Heart left ventricle (tissue), 16 donors: Measurements from ENCODE around the gene OR5M8. TPM values are rescaled to one million over a fixed set of nuclear protein-coding genes. Genes with fewer than 3 reads are reported as not detected.

ENCODE experiments used
- ATAC-seq, 4 donors: fragments of 200-7000 bp; cut with Tn5 transposase; one replicate each; pipeline ENCODE4 v1.9.1; 2020 to 2022; ENCODE audit warnings: moderate library complexity in 4 of 4, mild to moderate bottlenecking in 3 of 4, moderate number of reproducible peaks in 1 of 4
- DNase-seq, 5 donors: peaks; one replicate each; pipeline ENCODE4 v3.0.0-alpha.2; 2020
- H3K27ac ChIP-seq, 12 donors: fragments of 200-600 bp; sonication (generic) in 4 of 12; one replicate each; pipeline versions ENCODE4 v1.5.0 to v1.8.0; 2016 to 2022; ENCODE audit warnings: mild to moderate bottlenecking in 2 of 12
- H3K27me3 ChIP-seq, 9 donors: fragments of 200-600 bp; sonication (generic) in 2 of 9; one replicate each; pipeline versions ENCODE4 v1.5.1 to v1.8.0; 2016 to 2022; ENCODE audit warnings: mild to moderate bottlenecking in 3 of 9
- H3K36me3 ChIP-seq, 9 donors: fragments of 200-600 bp; sonication (generic) in 2 of 9; one replicate each; pipeline versions ENCODE4 v1.5.0 to v1.8.0; 2018 to 2022; ENCODE audit warnings: mild to moderate bottlenecking in 2 of 9
- H3K4me1 ChIP-seq, 12 donors: fragments of 200-600 bp; sonication (generic) in 4 of 12; one replicate each; pipeline versions ENCODE4 v1.5.0 to v1.8.0; 2016 to 2022; ENCODE audit warnings: mild to moderate bottlenecking in 3 of 12
- H3K4me3 ChIP-seq, 12 donors: fragments of 200-600 bp; sonication (generic) in 4 of 12; one replicate each; pipeline versions ENCODE4 v1.5.0 to v1.8.0; 2017 to 2022; ENCODE audit warnings: mild to moderate bottlenecking in 9 of 12, moderate library complexity in 4 of 12
- H3K9me3 ChIP-seq, 12 donors: fragments of 200-600 bp; sonication (generic) in 4 of 12; one replicate each; pipeline versions ENCODE4 v1.5.0 to v1.8.0; 2016 to 2022; ENCODE audit warnings: mild to moderate bottlenecking in 1 of 12
- CTCF ChIP-seq, 12 donors: fragments of 200-600 bp; sonication (generic) in 4 of 12; IDR thresholded peaks; one replicate each; pipeline versions ENCODE4 v1.5.0 to v1.8.0; 2018 to 2022; ENCODE audit warnings: antibody characterized with exemption in 12 of 12, mild to moderate bottlenecking in 5 of 12
- POLR2A ChIP-seq, 2 donors: fragments of 450-650 bp; IDR thresholded peaks; one replicate each; pipeline ENCODE4 v1.6.1; 2017; ENCODE audit warnings: antibody characterized with exemption in 2 of 2, mild to moderate bottlenecking in 2 of 2, moderate library complexity in 2 of 2
- WGBS, 4 donors: extraction: QIAGEN DNeasy Blood & Tissue Kit in 2 of 4; methylation state at CpG; one replicate each; pipeline versions ENCODE4 v1.1.5 to v1.1.7; 2013 to 2018; 5-methylcytosine and 5-hydroxymethylcytosine counted together
- intact Hi-C, 10 donors: fragments of 100-400 bp; cut with DNase I; formaldehyde crosslinking; loops; one replicate each; pipeline versions ENCODE4 v1.11.1 to v1.14.2; 2022
- polyA plus RNA-seq, 2 donors: library from polyadenylated mRNA; stranded (reverse); fragments of 200-250 nt; gene quantifications; one replicate each; pipeline ENCODE4 v1.2.3, GENCODE V29; 2013
- total RNA-seq, 9 donors: library from RNA; depleted of rRNA in 2 of 9; stranded (reverse); fragments of >200 nt in 2 of 9; fragmentation: NEBNext Ultra II Directional in 3 of 9; extraction: Animal tissue kit (Norgen Biotek cat#: 25700) in 3 of 9; gene quantifications; one replicate each; pipeline versions ENCODE4 v1.1.0 to v1.2.4, GENCODE V29; 2016 to 2023
- donor health status: ischemic (EF 13 %, LVEDD 7.1; RV severe dilation, severe dysfunction).
- donor health status: healthy with polysubstance abuse.
- donor health status: DM: no; HTN: yes; CAD: no.
- donor health status: DM: no; HTN: no; CAD: no.
- donor health status: ischemic (EF 25% LVEDD 6.9; RV normal size, moderate dysfunction).
- donor health status: ischemic (EF 25% LVEDD 5.7; RV mildly dilated, moderate dysfunction).
- donor health status: healthy.
- donor health status: DM: yes; HTN: yes; CAD: no.
- donor health status: ischemic (EF 35%, LVEDD 5.7; RV mildly dilated, moderate dysfunction).
- donor health status: nonischemic (EF 11% LVEDD 7.7; RV severe dilation, severe dysfunction).
- donor health status: DM: yes; HTN: yes; CAD: no.
- donor health status: PGD.
- donor health status: ischemic (EF 29% LVEDD 5.4; RV normal size, mild dysfunction).
- donor health status: nonischemic (EF 23%, LVEDD 6.1; RV moderate dilation, normal function).

OR5M8 gene
- total and polyA plus RNA-seq, 11 donors = not detected

DNA sequence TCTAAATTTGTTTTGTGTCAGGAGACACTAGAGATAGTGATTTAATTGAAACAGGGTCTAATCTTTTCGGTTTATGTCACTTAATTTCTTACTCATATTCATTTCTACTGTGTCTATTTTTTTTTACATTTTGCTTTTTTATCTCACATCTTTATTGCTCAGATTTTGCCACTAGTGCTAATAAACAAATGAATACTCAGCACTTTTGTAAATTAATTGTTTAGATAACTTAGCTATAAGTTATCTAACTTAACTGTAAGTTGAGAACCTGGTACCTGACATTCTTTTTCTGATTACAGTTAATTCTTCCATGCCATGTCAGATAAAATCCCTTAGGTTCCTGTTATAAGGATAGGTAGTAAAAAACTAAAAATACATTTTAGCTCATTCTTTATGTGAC lies 22.1 kb upstream of the OR5M8 start:
- no peaks in the 10 kb centered on the region for H3K36me3 ChIP-seq
- intact Hi-C loops = no loop called here
- 64 to 77% (median 71%) methylated on average over 1 of the region's 1 CpG for whole genome bisulfite sequencing, 4 donors
- no peaks in the 10 kb centered on the region for H3K27me3 ChIP-seq
- ATAC-seq (no peak), DNase-seq (no peak)
- TF ChIP-seq POLR2A (IDR thresholded peaks at IDR 0.05) = no peak
- TF ChIP-seq CTCF (IDR thresholded peaks at IDR 0.05) = no peak
- no peak overlapping the region for H3K4me3 ChIP-seq
- H3K9me3 ChIP-seq = peaks cover 0 to 7% (median 0%) of the 10 kb centered on the region in 12 donors
- H3K27ac ChIP-seq = no peak overlapping the region
- H3K4me1 ChIP-seq = no peaks in the 10 kb centered on the region

DNA sequence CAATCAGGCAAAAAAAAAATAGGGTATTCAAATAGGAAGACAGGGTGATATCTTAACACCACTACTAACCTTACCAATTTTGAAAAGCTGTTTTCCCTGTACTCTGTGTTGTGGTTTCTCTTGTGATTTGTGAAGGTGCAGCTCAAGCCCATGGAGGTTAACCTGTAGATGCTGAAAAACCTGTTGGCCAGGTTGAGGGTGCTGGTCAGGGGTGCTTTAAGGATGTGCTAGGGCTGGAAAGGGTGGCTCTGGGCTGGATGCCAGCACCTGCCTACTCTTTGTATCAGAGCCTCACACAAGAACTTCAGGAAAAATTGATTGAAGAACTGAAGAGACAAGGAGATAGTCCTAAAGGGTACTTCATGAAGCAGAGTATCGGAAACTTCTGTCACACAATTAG lies 18.3 kb upstream of the OR5M8 start:
- intact Hi-C loops = no loop called here
- H3K9me3 ChIP-seq = peaks cover 0 to 7% (median 0%) of the 10 kb centered on the region in 12 donors
- no peak for TF ChIP-seq POLR2A (IDR thresholded peaks at IDR 0.05)
- TF ChIP-seq CTCF (IDR thresholded peaks at IDR 0.05) = no peak
- H3K36me3 ChIP-seq = no peaks in the 10 kb centered on the region
- H3K4me3 ChIP-seq = no peak overlapping the region
- WGBS, 4 donors = 88 to 96% (median 94%) methylated on average over 1 of the region's 1 CpG
- H3K4me1 ChIP-seq = no peaks in the 10 kb centered on the region
- H3K27ac ChIP-seq = no peak overlapping the region
- DNase-seq = no peak
- ATAC-seq = no peak
- no peaks in the 10 kb centered on the region for H3K27me3 ChIP-seq

DNA sequence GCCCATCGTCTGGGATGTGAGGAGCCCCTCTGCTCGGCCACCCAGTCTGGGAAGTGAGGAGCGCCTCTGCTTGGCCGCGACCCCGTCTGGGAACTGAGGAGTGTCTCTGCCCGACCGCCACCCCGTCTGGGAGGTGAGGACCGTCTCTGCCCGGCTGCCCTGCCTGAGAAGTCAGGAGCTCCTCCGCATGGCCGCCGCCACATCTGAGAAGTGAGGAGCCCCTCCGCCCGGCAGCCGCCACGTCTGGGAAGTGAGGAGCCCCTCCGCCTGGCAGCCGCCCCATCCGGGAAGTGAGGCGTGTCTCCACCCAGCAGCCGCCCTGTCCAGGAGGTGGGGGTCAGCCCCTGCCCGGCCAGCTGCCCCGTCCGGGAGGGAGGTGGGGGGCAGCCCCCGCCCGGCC lies 5.8 kb upstream of the OR5M8 start:
- Histone ChIP-seq H3K36me3 (no peaks in the 10 kb centered on the region), H3K27me3 (no peaks in the 10 kb centered on the region), H3K9me3 (no peaks in the 10 kb centered on the region), H3K4me3 (no peak overlapping the region), H3K27ac (no peak overlapping the region), H3K4me1 (no peaks in the 10 kb centered on the region)
- no peak for ATAC-seq
- intact Hi-C loops = no loop called here
- TF ChIP-seq CTCF (IDR thresholded peaks at IDR 0.05) (no peak), POLR2A (IDR thresholded peaks at IDR 0.05) (no peak)
- WGBS, 4 donors = 96 to 100% (median 98%) methylated on average over 4 to 28 of the region's 28 CpGs
- DNase-seq = peak in 2 of 5 donors; percentile 6 to 61

DNA sequence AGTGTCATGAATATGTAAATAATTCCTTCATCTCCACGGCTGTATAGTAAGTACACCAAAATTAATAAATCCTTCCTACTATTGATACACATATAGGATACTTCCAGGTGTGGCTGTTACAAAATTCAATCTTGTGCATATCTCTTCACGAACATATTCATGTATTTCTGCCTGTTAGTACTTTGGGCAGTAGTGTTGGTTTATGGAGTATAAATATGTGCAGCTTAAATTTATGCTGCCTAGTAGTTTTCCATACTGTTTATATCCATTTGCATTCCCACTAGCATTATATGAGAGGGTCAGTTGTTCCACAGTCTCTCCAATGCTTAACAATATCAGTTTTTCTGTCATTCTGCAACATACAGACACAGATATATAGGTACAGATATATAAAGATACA lies 3.9 kb upstream of the OR5M8 start:
- Histone ChIP-seq H3K36me3 (no peaks in the 10 kb centered on the region), H3K27ac (no peak overlapping the region), H3K4me1 (no peaks in the 10 kb centered on the region), H3K4me3 (no peak overlapping the region), H3K27me3 (no peaks in the 10 kb centered on the region), H3K9me3 (no peaks in the 10 kb centered on the region)
- TF ChIP-seq CTCF (IDR thresholded peaks at IDR 0.05) = no peak
- no peak for TF ChIP-seq POLR2A (IDR thresholded peaks at IDR 0.05)
- ATAC-seq = no peak
- WGBS, 4 donors = 74 to 84% (median 78%) methylated on average over 2 of the region's 2 CpGs
- intact Hi-C loops = no loop called here
- no peak for DNase-seq
